HTR-8/SVneo (cell line): Measurements from ENCODE around the gene NWD2.

ENCODE experiments used
- DNase-seq: peaks from one replicate; pipeline ENCODE4 v3.0.0; 2011; ENCODE audit warnings: low spot score, mixed read lengths; ENCODE audit not compliant: insufficient read length
- FAIRE-seq: peaks from 2 replicates; lab custom pipeline; 2011; peaks lifted over from hg19 to GRCh38; lab: Jason Lieb, UNC

Gene NWD2

DNA sequence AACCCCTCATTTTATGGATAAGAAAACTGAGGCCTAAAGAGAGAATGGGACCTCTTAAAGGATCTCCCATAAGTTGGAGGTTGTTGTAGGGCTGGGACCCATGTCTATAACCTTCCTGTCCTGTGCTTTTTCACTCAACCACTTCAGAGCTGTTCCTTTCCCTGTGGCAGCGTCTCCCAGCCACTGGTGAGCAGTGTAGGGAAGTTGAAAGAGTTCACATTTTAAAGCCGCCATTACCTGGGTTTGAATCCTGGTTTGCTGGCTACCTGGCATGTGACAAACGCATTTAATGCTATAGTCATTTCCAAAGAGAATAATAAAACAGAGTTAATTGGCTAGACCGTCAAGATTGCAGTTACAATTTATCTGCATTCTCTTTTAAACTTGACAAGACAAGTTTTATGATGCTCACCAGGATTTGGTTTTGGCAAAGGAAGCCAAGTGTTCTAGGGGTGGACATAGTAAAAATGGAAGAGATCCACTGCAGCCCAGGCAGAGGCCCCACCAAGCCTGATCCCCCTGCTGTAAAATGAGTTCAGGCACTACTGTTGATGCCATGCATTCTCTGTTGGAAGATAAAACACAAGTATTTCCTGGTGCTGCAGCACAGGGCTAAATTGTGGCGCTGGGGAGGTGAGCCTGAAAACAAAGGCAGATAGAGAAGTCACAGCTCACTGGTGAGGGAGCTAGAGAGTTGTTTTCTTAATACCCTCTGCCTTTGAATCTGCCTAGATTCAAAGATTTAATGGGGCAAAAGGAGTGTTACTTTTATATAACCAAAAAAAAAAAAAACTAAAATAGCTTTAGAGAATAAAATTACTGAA, 218.7 kb downstream of the NWD2 start:
- no peak for FAIRE-seq
- no peak for DNase-seq

DNA sequence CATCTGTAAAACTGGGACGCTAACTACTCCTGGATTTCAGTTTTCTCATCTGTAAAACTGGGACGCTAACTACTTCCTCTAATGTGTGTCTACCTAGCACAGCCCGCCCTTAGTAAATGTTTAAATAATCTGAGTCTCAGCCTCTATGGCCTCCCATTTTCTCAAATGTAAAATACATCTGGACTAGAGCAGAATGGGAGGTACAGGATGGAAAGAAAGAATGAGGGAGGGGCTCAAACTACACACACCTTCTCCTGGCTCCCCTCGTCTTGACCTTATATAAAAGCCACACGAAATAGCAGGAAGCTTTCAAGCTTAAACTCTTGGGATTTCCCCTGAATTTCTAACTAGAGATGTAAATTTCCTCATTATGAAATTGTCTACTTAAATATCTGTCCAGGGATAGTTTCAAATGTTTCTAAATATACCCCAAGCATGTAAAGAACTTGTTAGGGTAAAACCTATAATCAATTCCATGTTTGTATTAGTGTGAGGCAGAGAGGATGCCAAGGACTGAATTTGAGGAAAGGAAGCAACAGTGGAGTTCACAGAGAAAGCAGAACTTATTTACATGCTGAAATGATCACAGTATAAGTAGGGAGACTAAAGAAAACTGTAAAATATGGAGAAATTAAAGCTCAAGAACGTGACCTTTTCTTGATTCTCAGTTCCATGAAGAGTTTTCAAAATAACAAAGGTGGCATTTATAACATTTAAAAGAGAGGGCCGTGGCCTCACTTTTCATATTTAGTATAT, 220.0 kb downstream of the NWD2 start:
- no peak for FAIRE-seq
- no peak for DNase-seq

DNA sequence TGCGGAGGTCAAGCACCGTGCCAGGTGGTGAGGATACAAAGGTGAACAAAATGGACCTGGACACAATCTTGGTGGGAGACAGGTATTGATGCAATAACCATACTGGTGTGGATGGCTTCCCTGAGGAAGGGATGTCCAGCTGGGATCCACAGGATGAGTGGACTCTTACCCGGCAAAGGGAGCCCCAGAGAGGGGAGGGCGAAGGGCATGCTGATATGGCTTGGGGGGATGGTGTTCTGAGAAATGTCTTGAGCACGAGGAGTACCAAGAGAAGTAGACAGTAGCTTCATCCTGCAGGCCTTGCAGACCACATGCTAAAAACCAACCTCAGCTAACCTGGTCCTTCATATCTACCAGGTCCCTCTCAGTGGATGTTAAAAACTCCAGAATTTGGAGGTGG, 220.8 kb downstream of the NWD2 start:
- FAIRE-seq (no peak), DNase-seq (no peak)

DNA sequence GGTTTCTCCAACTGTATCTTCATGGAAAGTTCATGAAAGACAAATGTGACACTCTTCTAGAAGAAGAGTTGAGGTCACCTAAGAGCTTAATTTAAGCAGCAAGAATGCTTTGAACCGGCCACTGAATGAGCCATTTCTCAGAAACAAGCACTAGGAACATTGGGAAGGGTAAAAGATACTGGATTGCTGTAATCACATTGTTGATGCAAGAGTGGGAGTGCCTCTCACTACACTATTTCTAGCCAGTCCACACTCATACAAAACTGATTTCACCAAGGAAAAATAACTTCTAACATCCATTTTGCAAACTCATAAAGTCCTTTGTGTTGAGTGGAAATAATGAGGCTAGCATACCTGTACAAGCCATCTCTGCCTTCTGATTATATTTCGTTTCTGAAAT, 221.3 kb downstream of the NWD2 start:
- no peak for DNase-seq
- FAIRE-seq = no peak

DNA sequence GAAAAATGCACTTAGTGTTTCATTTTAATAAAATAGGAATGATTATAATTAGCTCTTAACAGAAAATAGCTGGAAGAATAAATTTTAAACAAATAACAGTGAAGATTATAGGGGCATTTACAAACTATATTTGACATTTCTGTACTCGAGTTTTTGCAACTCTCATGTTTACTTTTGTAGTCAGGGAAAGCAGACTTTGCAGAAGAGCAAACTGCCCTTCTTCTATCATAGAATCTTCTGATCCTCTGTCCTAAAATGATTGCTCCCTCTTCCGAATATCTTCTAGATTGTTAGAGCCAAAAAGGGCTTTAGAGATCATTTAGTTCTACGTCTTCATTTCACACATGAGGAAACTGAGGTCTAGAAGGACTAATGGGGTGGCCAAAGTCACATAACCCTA, 222.7 kb downstream of the NWD2 start:
- FAIRE-seq (no peak), DNase-seq (no peak)

DNA sequence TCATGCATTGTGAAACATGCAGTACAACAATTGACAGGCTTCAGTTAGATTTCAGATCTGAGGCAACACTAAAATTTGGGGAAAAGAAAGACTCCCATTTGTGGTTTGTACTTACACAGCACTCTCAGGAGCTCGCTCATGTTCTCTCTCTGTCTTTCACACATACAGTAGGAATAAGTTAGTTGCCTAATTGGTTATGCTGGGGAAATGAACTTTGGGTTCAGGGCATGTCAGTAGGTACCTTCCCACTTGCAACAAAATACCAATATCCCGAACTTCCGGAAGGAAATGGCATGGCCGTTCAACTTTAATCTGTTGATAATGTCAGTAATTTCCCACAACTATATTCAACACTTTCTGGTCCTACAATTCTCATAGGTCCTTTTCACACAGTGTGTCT, 223.3 kb downstream of the NWD2 start:
- no peak for FAIRE-seq
- DNase-seq = no peak

DNA sequence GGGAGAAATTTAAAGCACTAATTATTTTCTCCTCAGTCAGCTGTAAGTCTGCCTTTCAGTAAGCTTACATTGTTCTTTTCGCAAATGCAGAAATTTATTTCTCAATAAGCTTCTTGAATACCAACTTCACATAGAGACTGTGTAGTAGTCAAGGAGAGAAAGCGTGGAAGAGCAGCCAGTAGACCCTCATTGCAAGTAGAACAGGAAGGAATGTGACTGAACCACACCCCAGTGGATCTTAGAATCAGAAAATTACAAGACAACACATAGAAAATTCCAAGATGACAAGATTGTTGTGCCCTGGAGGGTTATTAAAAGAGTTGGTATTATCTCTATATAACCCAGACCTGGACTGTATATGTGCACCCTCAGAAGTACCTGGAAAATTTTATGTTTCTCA, 224.7 kb downstream of the NWD2 start:
- FAIRE-seq (no peak), DNase-seq (no peak)

DNA sequence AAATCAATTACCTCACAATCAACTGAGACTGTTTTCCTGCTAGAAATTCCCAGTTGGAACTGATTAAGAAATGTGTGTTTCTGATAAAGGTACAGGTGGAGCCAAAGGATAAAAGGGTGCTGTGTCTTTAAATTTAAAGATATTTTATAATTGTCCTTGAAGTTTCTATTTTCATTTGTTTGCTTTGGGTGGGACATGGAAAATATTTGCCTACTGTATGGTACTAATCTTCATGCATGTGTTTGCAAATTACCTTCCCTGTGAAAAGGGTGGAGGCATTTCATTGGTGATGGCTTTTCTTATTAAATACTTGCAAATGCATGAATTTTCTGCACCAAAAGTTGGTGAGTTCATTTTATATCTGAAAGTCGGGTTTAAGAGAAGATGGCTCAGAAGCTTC, 225.7 kb downstream of the NWD2 start:
- FAIRE-seq (no peak), DNase-seq (no peak)

DNA sequence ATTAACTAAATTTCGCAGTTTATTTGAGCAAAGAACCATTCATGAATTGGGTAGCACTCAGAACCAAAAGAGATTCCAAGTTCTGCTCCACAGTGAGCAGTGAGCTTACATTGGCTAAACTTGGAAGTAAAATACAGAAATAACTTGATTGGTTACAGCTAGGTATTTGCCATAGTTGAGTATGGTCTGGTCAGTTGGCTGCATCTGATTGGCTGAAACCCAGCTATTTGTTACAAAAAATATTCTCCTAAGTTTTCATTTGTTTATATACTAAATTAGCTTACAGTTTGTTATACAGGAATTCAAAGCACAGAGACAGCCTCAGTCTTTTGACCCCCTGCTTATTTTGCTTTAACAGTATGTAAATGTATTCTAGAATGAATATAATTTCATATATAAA, 226.6 kb downstream of the NWD2 start:
- DNase-seq (no peak), FAIRE-seq (no peak)

DNA sequence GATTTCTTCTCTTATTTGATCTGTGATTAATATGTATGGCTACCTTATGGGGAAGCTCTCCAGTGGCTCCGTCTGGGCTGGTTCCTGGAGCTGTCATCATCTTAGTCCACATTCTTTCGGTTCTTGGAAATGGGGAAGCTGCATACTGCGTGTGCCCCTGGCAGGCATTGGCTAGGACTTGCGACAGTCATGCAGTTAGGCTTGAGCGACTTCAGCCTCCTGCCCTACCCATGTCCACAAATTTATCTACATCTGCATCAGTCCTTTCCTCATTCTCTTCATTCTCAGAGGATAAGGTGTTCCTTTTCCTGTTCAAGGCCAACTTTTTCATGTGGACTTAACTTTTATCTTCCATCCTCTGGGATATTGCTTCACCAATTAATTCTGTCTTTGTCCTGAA, 227.4 kb downstream of the NWD2 start:
- no peak for FAIRE-seq
- DNase-seq = no peak

DNA sequence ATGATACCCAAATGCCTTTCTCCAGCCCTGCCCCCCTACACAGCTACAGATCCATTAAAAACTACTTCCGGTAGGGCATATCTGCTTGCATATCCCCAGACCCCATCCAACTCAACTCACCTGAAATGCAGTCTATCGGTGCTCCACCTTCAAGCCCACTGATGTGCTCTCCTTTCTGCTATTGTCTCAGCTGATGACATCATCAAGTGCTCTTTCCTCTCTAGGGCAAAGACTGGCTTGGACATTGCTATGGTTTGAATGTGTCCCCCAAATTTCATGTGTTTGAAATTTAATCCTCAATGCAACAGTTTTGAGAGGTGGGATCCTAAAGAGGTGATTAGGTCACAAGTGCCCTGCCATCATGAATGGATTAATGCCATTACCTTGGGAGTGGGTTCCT, 229.3 kb downstream of the NWD2 start:
- FAIRE-seq = no peak

DNA sequence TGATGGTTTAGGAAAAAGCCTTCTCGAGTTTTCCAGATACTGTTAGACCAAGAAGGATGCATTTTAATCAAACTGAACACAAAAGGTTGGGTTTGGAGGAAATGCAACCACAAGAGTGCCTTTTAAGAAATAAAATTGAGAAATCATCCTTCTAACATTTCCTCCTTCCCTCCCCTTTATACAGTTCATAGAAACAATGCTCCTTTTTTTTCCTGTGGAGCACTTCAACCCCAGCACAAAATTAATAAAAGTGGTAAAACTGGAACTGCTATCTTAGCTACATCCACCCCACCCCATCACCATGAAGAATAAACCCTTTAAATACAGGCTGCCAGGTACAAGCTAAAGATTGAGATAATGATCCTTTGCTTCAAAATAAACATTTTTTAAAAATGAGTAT, 230.5 kb downstream of the NWD2 start:
- FAIRE-seq (no peak), DNase-seq (no peak)

More for the DNA sequence above, 229.3 kb downstream of the NWD2 start:
- no peak for DNase-seq

DNA sequence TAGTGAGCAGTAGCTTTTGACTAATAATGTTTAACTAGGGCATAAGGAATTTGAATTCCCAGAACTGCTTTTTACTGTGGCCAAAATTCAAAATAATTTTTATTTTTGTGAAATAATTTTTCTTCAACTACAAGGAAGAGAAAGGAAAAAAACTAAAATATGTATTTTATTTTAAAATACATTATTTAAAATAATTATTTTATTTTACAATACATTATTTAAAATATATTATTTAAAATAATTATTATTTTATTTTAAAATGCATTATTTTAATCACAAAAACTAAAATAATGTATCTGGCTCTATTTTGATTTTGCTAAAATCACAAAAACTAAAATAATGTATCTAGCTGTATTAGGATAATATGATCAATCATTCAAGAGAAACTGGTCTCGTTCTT, 231.2 kb downstream of the NWD2 start:
- no peak for DNase-seq
- FAIRE-seq = no peak

DNA sequence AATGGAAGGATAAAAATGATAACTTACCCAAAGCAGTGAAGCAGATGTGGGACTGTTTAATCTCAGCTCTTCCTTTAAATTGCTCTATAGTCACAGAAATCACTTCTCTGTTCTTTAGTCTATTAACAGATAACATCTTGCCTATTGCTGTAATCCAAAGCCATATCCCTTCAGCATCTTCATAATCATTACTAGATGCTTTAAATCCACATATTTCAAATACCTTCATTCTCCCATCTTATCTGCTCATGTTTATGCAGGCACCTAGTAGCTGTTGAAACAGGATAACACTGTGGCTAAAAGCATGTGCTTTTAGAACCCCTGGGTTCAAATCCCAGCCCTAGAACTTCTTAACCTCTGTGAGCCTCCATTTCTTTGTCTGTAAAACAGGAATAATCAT, 231.7 kb downstream of the NWD2 start:
- FAIRE-seq = no peak
- DNase-seq = no peak

DNA sequence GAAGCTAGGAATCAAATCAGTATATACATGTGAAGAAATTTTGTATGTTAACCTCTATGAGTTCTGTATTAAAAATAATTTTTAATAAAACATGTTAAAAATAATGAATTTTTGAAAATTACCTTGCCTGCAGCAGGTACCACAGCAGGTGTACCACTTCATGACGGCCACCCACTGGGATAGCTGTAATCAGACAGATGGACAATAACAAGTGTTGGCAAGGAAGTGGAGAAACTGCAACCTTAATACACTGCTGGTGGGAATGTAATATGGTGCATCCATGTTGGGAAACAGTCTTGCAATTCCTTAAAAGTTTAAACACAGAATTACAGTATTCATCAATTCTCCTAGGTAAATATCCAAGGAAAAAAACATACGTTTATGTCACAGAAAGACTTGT, 232.1 kb downstream of the NWD2 start:
- DNase-seq (no peak), FAIRE-seq (no peak)

DNA sequence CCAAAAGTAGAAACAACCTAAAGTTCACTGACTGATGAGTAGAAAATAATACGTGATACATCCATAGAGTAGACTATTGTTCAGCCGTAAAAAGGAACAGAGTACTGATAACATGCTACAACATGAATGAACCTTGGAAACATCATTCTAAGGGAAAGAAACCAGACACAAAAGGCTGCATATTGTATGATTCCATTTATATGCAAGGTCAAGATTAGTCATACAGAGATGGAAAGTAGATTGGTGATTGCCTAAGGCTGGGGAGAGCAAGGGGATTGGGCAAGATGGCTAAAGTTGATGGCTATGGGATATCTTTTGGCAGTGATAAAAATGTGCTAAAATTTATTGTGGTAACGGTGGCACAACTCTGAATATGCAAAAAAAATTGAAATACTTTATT, 232.6 kb downstream of the NWD2 start:
- FAIRE-seq = no peak
- DNase-seq = no peak

DNA sequence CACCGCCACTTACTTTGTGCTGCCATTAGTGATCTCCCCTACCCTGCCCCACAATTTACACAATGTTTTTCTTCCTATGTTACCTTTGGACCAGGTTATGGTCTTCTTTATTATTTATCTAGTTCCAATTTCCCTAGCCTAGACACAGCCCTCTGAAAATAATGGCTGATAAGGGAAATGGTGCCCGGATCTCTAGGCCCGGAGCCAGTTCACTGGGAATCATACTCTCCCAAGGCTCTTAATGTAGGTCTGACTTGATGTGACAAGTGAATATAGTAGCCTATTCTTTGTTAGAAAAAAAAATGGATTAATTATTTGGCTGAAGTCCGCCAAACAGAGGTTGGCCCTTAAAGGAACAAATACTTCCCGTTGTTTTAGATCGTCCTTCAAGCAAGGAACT, 233.6 kb downstream of the NWD2 start:
- no peak for DNase-seq
- FAIRE-seq = no peak

DNA sequence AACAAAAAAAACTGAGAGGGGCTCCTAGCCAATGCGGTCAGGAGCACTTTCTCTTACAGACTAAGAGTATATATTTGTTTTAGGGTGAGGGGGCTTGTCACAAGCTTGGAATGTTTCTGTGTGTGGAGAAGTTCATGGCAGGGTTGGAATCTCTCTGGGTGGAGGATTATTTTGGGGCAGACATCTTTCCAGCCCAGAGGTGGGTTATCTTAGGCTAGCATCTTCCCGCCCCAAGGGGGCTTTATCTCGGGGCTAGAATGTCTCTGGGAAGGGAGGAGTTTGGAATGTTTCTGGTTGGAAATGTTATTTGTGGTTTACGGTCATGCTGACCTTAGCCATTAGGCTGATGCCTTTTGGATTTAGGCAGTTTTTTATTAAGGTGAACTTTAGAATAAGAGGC, 236.0 kb downstream of the NWD2 start:
- FAIRE-seq (no peak), DNase-seq (no peak)

DNA sequence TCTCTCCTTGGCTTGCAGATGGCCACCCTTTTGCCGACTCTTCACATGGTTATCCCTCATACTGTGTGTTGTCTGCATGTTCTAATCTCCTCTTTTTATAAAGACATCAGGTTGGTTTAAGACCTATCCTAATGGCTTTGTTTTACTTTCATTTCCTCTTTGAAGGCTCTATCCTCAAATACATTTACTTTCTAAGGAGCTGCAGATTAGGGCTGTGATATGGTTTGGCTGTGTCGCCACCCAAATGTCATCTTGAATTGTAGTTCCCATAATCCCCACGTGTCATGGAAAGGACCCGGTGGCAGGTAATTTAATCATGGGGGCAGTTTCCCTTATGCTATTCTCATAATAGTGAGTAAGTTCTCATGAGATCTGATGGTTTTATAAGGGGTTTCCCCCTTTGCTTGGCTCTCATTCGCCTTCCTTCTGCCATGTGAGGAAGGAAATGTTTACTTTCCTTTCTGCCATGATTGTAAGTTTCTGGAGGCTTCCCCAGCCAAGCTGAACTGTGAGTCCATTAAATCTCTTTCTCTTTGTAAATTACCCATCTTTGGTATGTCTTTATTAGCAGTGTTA, 237.1 kb downstream of the NWD2 start:
- FAIRE-seq (no peak), DNase-seq (no peak)

DNA sequence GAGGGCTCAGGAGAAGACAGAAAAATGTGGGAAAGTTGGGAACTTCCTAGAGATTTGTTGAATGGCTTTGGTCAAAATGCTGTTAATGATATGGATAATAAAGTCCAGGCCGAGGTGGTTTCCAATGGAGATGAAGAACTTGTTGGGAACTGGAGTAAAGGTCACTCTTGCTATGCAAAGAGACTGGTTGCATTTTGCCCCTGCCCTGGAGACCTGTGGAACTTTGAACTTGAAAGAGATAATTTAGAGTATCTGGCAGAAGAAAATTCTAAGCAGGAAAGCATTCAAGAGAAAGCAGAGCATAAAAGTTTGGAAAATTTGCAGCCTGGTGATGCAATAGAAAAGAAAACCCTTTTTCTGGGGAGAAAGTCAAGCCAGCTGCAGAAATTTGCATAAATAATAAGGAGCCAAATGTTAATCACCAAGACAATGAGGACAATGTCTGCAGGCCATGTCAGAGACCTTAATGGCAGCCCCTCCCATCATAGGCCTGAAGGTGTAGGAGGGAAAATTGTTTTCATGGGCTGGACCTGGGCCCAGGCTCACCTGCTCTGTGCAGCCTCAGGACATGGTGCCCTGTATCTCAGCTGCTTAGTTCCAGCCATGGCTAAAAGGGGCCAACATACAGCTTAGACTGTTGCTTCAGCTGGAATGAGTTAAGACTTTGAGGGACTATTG, 237.8 kb downstream of the NWD2 start:
- DNase-seq = no peak
- no peak for FAIRE-seq

DNA sequence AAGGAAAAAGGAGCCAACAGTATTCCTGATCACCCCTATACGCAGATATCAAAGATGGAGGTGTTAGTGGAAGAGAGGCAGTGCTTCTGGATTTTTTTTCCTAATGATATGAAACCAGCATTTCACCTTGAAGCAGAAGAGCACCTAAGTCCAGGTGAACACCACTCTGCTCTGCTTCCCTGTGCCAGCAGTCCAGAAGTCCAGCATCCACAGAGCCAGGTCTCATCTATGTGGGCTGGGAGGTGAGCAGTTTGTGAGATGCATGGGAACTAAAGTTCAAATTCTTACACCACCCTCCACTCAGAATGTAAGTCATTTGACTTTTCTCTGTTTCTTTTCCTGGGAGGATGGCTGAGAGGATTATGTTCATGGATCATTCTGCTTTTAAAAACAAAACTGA, 239.1 kb downstream of the NWD2 start:
- no peak for DNase-seq
- no peak for FAIRE-seq
